Measurements from ENCODE around the gene ANKRD18A.

Gene ANKRD18A

GRCh38 chr9:38620483-38621433 is at the start of gene ANKRD18A:
TSS of gene ANKRD18A (minus strand) at chr9:38620596. CDS start at chr9:38620285, 311 bp downstream.
- DNase-seq (ENCODE audit: low read depth in 3 of 3) = peak; percentile 54 to 72 (median 65)

GRCh38 chr9:38668791-38669466 is 48.5 kb upstream of the ANKRD18A start:
- DNase-seq (ENCODE audit: low read depth in 3 of 3) = no peak

DNA sequence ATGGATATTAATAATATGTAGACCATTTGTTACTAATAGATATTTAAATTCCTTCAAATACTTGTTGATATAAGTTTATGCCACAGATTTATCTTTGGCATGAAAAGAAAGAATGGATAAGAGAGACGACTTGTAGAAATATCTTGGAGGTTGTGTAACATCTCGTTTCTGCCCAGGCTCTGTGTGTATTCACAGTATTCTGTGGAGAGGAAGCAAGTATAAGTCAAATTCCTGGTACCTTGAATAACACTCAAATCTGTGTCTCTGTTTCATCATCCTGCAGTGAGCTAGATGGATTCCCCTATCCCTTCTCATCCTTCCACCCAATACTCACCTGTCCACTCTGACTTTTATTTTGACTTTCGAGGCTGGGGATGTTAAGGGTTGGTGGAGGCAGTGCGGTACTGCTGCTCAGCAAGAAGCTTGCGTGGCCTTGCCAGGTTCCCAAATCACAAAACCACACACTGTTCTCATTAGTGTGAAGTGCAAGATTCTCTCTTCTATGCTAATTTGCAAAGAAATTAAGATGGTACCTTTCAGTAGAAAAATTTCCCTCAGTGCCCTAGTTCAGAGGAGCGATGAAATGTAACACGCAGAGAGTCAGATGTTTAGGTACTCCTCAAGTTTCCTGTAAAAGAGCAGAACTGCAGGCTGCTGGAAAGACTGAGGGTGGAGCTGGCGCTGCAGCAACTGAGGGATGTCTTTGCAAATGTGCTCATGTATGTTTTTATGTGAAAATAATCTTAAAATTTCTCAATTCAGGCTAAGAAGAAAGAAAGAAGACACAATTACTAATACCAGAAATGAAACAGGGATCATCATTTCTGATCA is 42.6 kb upstream of the ANKRD18A start:
- no peak for DNase-seq (ENCODE audit: low read depth in 3 of 3)

DNA sequence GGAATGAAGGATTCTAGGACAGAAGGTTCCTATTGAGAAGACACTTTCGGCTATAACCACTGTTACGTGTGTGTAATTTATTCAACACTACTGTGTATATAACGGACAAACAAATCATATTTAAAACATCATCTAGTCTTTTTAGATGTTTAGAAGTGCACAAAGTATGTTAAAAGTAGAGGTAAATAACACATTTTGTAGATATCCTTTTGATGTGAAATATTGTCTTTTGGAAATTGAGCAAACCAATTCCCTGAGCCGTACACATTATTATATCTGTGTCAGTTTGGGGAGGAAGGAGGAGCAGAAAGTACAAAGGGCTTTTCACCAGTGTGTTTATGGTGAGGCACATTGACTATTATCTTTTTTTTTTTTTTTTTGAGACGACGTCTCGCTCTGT is 39.1 kb upstream of the ANKRD18A start:
- DNase-seq (ENCODE audit: low read depth in 3 of 3) = no peak

DNA sequence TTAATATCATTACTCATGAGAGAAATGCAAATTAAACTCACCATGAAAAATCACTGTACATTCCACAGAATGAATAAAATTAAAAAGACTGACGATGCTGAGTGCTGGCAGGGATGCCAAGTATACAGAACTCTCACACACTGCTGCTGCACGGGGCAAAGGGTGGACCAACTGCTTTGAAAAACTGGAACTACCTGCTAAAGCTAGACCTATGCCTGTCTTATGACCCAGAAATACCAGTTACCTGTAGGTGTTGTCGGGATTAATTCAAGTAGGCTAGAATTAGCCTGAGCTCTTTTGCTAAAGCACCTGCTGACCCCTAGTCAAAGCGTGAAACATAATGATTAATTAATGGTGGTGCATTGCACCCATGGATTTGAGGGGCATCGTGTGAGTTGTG is 36.5 kb upstream of the ANKRD18A start:
- DNase-seq (ENCODE audit: low read depth in 3 of 3) = no peak

GRCh38 chr9:38652486-38652885 is 32.1 kb upstream of the ANKRD18A start:
- DNase-seq (ENCODE audit: low read depth in 3 of 3) = no peak

DNA sequence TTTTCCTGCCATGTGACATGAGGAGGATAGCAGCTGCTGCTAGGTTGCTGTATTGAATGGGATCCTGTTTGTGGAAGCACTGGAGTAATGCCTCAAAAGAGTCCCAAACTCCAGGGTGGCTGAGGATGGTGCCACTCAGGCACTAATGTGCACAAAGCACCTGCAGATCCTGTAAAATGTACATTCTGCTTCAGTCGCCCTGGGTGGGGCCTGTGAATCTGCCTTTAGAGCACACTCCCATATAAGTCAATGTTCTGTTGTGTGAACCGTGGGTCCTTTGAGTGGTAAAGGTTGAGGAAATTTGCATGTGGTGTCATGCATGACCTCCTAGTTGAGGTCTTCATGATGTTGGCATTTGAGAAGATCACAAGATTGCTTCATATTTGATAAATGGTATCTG is 31.6 kb upstream of the ANKRD18A start:
- DNase-seq (ENCODE audit: low read depth in 3 of 3) = no peak

DNA sequence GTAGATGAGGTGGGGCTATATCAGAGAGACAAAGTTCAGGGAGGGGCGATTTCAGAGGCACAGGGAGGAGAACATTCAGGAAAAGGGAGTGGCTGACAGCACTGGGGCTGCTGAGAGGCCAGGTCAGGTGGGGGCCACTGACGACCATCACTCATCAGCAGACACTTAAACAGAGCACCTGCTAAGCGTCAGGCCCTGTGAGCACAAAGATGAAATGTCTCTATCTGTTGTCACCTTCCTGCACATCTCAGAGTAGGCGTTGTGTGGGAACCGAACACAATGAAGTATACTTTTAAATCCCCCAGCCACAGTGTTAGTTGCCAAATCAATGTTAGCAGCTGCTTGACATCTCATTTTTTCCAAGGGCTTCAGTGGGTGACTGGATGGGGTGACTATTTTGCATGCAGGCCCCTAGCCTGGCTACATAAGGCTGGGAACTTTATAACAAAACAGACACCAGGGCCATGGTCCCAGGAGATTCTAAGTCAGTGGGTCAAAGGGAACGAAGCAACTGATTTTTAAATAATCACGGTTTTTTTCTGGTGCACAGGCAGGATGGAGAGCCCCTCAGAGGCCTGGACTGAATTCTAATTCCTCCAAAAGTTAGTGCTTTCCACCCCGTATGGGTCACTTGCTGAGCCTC is 31.1 kb upstream of the ANKRD18A start:
- no peak for DNase-seq (ENCODE audit: low read depth in 3 of 3)

DNA sequence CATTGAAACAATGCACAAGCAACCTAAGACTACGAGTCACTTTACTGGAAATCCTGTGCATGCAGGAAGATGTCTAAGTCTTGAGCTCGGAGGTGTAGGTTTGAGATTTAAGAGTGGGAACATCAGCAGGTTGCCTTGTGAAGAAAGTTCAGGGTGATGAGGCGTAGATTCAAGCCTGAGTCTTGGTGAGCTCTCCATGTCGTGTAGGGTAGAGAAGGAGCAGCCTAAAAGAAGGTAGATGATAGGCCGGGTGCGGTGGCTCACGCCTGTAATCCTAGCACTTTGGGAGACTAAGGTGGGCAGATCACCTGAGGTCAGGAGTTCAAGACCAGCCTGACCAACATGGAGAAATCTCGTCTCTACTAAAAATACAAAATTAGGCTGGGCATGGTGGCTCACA is 30.2 kb upstream of the ANKRD18A start:
- DNase-seq (ENCODE audit: low read depth in 3 of 3) = no peak

DNA sequence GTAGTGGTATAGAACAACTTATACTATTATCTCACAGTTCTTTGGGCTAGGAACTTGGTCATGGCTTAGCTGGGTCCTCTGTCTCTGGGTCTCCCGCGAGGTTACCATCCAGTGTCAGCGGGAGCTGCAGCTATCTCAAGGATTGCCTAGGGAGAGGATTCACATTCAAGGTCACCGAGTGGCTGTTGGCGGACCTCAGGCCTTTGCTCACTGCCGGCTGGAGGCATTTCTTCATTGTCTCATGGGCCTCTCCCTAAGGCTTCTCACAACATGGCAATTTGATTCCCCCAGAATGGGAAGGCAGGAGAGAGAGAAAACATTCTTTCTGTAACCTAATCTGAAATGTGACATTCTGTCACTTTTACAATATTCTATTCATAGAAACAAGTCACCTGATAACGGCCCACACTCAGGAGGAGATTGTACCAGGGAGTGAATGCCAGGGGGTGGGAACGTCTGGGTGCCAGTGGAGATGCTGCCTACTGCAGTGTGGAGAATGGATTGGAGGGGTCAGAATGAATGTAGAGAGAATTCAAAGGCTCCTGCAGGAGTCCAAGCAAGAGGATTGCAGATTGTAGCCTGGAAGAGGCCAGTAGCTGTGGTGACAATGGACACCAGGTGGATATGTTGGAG is 29.5 kb upstream of the ANKRD18A start:
- DNase-seq (ENCODE audit: low read depth in 3 of 3) = no peak

- DNase-seq (ENCODE audit: low read depth in 3 of 3) = no peak
Observed at GRCh38 chr9:38644601-38645000, 24.2 kb upstream of the ANKRD18A start.

DNA sequence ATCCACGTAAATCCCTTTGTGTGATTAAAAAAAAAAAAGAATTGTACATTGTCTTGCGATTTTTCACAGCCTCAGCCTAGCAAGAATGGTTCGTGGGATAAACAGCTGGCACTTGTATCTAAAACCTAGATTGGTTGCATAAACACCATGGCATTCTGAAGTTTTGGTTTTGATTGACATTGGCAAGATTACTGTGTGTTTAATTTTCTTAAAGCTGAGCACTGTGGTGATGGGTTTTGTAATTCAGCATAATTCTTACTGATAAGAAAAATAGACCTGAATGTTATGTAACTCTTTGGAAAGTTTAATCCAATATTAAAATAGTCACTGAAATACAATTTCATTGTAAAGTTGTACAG is 23.4 kb upstream of the ANKRD18A start:
- no peak for DNase-seq (ENCODE audit: low read depth in 3 of 3)

DNA sequence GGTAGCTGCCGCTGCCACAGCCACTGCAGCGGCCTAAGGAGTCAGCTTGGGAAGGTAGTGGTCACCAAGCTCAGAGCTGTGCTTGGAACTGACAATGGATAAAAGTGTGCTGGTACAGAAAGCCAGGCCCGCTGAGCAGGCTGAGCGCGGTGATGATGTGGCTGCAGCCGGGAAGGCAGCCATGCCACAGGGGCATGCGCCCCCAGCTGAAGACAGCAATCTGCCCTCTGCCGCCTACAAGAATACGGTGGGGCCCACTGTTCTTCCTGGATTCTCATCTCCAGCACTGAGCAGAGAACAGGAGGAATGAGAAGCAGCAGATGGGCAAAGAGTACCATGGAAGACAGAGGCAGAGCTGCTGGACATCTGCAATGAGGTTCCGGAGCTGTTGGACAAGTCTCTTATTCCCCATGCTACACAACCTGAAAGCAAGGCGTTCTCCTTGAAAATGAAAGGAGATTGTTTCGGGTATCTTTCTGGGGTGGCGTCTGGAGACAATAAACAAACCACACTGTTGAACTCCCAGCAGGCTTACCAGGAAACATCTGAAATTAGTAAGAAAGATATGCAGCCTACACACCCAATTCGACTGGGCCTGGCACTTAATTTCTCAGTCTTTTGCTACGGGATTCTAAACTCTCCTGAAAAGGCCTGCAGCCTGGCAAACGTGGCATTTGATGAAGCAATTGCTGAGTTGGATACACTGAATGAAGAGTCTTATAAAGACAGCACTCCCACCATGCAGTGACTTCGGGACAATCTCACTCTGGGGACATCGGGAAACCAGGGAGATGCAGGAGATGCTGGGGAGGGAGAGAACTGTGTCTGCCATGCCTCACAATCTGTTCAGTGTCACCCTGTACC is 22.8 kb upstream of the ANKRD18A start:
- DNase-seq (ENCODE audit: low read depth in 3 of 3) = no peak

DNA sequence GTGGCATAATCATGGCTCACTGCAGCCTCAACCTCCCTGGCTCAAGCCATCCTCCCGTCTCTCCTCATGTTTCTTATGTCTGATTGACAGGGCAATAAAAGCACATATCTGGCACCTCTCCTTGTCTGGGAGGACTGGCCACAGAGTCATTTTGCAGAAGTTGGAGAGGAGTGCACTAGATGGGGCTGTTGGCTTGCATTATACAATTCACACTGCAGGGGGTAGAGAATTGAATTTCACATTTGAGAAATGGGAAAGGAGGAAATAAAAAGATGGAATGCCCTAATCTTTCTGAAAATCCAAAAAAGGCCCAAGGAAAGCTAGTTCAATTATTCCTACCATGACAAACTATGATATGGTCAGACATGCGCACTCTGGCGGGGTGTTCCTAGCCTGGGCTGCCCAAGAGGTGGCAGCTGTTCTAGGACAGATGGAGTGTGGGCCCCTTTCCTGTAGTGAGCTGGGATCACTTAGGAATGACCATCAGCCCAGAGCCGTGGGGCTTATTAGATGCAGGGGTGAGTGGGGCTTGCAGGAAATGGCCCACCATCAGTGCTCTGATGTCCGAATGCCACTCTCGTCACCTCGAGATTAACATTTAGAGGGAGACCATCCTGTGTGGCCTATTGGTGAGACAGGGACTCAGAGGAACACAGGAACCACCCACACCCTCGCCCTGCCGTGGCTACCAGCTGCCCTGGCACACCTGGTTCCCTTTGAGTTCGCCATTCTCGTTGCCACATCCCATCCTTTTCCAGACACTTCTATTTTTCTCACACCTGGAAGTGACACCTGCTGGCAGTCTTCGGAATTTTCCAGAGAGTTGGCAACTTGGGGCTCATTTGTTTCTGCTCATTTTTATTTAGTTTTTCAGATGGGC is 21.8 kb upstream of the ANKRD18A start:
- no peak for DNase-seq (ENCODE audit: low read depth in 3 of 3)

DNA sequence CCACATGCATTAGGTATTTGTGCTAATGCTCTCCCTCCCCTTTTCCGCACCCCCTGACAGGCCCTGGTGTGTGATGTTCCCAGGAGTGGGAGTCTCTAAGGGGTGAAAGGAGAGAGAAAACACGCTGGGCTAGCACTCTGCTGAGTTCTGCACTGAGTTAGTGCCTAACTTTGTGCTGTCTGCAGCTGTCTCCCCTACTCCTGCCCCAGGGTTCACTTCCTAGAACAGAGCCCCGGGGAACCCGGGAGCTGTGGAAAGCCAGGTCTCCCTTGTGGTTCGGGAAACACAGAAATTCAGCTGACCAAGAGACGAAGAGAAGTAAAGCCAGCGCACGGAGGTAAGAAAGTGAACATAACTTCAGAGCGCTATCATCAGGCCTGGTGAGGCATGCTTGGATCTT is 20.7 kb upstream of the ANKRD18A start:
- DNase-seq (ENCODE audit: low read depth in 3 of 3) = no peak

- DNase-seq (ENCODE audit: low read depth in 3 of 3) = no peak
Observed at GRCh38 chr9:38639577-38639940, 19.2 kb upstream of the ANKRD18A start.

DNA sequence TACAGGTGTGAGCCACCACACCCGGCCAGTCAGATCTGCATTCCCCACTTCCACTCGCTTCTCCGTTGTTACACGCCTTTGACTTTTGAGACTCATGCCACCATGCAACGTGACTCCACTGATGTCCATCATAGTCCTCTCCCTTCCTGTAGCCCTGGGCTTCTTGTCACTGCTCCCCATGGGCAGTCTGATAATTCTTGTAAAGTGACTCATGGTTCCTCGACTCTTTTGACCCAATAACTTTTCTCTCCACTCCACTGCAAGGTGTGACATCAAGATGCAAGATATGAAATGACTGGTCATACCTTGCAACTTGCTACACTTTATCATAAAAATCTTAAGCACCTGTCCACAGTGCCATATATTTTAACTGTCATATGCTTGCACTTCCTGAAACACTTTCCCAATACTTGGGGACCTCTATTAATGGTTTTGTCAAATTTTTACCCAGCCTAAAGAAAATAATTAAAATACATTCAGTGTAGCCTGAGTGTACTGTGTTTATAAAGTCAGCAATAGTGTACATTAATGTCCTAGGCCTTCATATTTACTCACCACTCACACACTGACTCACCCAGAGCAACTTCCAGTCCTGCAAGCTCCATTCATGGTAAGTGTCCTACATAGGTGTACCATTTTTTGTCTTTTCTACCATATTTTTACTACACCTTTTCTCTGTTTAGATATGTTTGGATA is 18.6 kb upstream of the ANKRD18A start:
- DNase-seq (ENCODE audit: low read depth in 3 of 3) = no peak

- no peak for DNase-seq (ENCODE audit: low read depth in 3 of 3)
Observed at GRCh38 chr9:38634315-38634714, 13.9 kb upstream of the ANKRD18A start.

- no peak for DNase-seq (ENCODE audit: low read depth in 3 of 3)
Observed at GRCh38 chr9:38629511-38629910, 9.1 kb upstream of the ANKRD18A start.
